ENCODE data around the gene ARHGEF40.

Gene ARHGEF40

GRCh38 chr14:21060614-21061346, 9.3 kb upstream of the ARHGEF40 start:
- DNase-seq: no peak

- no peak for DNase-seq
Observed at GRCh38 chr14:21061347-21061668, 8.8 kb upstream of the ARHGEF40 start.

- DNase-seq: no peak
Observed at GRCh38 chr14:21063479-21063878, 6.6 kb upstream of the ARHGEF40 start.

GRCh38 chr14:21066882-21067502, 3.1 kb upstream of the ARHGEF40 start:
- DNase-seq: no peak

GRCh38 chr14:21068521-21069387, 1.4 kb upstream of the ARHGEF40 start:
- peak; percentile 43 to 44 for DNase-seq

- no peak for DNase-seq
Observed at GRCh38 chr14:21069388-21070082, 569 bp upstream of the ARHGEF40 start.

GRCh38 chr14:21070610-21071224, 613 bp downstream of the ARHGEF40 start:
- DNase-seq: peak in 1 of 2 donors; percentile 20

- DNase-seq: peak; percentile 44 to 65
Observed at GRCh38 chr14:21071225-21072030, 1.3 kb downstream of the ARHGEF40 start.

- DNase-seq: no peak
Observed at GRCh38 chr14:21072031-21072473, 1.9 kb downstream of the ARHGEF40 start.

GRCh38 chr14:21072781-21073339, 2.8 kb downstream of the ARHGEF40 start:
- DNase-seq: no peak

GRCh38 chr14:21073921-21074320, 3.8 kb downstream of the ARHGEF40 start:
- no peak for DNase-seq

- DNase-seq: no peak
Observed at GRCh38 chr14:21074398-21075272, 4.5 kb downstream of the ARHGEF40 start.

GRCh38 chr14:21075719-21076437, 5.8 kb downstream of the ARHGEF40 start:
- no peak for DNase-seq

- no peak for DNase-seq
Observed at GRCh38 chr14:21077672-21078071, 7.6 kb downstream of the ARHGEF40 start.

GRCh38 chr14:21078287-21078686, 8.2 kb downstream of the ARHGEF40 start:
- DNase-seq: no peak

GRCh38 chr14:21078726-21079125, 8.6 kb downstream of the ARHGEF40 start:
- no peak for DNase-seq

- no peak for DNase-seq
Observed at GRCh38 chr14:21081521-21082142, 11.5 kb downstream of the ARHGEF40 start.

GRCh38 chr14:21083565-21084325, 13.6 kb downstream of the ARHGEF40 start:
- no peak for DNase-seq

Data from stimulated activated CD4-positive, alpha-beta T cell treated with anti-CD3 and anti-CD28 coated beads, Interleukin-2, amount 100 ng/mL, for 24 hours (primary cell).